AG10803 (cell line): ENCODE measurements around the gene C1orf87.
A peak's percentile ranks its signal among the peaks of the same experiment; 100 is the strongest.

Experiments
- DNase-seq: peaks from one replicate; pipeline ENCODE4 v3.0.0; 2010; ENCODE audit warnings: low read depth
- H3K4me3 ChIP-seq: 2 replicates; pipeline ENCODE4 v1.5.1; 2011; ENCODE audit warnings: mild to moderate bottlenecking, low read length, control low read depth
- TF ChIP-seq, protein P1 (sequence below): conservative IDR thresholded peaks from 2 replicates; pipeline ENCODE4 v1.5.1; 2011; ENCODE audit warnings: mild to moderate bottlenecking, low read length, control low read depth, inconsistent platforms

C1orf87 gene

DNA sequence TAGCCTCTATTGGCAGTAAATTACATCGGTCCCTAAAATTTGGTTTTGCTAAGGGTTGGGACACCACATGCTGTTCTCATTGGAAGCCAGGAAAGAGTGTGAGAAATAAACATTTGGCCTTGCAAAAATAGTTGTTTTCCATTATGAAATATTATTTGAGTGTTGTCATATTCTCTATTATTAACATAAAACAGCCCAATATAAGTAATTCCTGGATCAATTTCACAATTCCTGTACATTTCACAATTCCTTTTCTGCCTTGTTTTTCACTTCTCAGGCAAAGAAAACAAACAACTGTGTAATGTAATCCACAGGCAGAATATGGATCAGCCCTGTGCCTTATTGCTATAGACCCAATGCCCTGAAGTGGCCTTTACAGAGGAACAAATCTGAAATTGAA is 40.5 kb downstream of the C1orf87 start:
- no peak overlapping the region for H3K4me3 ChIP-seq
- peak; percentile 6 for DNase-seq
- TF ChIP-seq, protein P1, sequence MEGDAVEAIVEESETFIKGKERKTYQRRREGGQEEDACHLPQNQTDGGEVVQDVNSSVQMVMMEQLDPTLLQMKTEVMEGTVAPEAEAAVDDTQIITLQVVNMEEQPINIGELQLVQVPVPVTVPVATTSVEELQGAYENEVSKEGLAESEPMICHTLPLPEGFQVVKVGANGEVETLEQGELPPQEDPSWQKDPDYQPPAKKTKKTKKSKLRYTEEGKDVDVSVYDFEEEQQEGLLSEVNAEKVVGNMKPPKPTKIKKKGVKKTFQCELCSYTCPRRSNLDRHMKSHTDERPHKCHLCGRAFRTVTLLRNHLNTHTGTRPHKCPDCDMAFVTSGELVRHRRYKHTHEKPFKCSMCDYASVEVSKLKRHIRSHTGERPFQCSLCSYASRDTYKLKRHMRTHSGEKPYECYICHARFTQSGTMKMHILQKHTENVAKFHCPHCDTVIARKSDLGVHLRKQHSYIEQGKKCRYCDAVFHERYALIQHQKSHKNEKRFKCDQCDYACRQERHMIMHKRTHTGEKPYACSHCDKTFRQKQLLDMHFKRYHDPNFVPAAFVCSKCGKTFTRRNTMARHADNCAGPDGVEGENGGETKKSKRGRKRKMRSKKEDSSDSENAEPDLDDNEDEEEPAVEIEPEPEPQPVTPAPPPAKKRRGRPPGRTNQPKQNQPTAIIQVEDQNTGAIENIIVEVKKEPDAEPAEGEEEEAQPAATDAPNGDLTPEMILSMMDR, result no peak

DNA sequence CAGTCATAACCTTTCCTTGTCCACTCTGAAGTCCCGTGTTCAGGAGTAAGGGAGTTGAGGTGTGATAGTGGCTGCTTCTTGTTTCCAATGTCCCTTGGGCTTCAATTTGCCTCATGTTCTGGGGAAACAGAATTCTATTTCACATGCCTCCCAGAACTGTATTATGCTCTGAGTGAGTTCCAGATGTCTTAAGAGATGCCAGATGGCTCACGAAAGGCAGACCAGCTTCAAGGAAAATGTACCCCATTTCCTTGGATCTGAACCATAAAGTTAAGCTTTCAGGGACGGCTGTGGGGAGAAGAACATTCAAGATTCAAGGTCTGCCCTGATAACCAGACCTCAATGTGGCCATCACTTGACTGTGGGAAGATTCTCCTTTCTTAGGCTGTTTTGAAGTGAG is 42.4 kb downstream of the C1orf87 start:
- H3K4me3 ChIP-seq, result no peak overlapping the region
- TF ChIP-seq, protein P1, result no peak
- DNase-seq, result peak; percentile 11

DNA sequence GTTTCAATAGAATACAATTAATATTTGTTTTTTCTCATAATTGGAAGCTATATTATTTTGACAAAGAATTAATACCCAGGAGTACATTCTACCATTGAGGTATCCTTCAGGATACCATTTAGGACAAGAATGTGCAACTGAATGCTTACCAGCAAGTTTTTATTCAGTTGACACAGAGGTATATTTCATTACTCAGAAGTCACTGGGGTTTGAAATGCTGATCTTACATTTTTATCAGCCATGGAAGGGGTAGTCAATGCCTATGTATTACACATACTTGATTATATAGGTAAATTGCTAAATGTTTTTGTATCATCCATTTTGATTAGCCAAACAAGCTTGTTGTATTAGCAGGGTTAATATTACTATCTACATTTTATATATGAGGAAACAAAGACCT is 48.0 kb downstream of the C1orf87 start:
- DNase-seq, result no peak
- TF ChIP-seq, protein P1, result no peak

DNA sequence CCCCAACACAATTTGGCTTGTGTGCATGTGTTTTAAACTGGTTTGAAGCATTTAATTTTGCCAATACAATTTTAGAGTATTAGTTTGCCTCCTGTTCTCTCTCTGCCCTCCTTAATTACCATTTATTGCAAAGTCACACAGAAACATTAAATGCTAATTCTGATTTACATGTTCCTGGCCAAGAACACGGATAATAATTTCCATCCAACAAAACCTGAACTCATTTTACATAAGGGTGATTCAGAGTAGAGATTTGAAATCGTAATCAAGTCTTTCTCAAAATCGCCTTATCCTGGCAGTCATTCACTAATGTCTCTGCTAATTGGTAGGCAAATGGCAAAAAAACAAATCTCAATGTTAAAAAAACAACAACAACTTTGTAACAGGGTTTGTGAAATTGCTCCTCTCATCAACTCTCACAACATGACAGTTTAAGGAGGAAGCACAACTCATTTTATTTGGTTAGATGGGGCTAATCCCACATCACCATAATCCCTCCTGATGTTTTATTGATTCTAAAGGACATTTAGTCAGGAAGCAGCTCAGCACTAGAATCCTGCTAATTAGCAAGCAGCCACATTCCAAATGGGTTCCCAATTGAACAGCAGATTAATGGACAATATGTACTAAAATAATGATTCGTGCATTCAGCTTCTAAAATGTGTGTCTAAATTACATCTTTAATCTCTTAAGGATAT is 55.9 kb downstream of the C1orf87 start:
- no peak for DNase-seq
- H3K4me3 ChIP-seq, result no peak overlapping the region
- TF ChIP-seq, protein P1, result no peak

More for the DNA sequence above, 48.0 kb downstream of the C1orf87 start:
- no peak overlapping the region for H3K4me3 ChIP-seq

DNA sequence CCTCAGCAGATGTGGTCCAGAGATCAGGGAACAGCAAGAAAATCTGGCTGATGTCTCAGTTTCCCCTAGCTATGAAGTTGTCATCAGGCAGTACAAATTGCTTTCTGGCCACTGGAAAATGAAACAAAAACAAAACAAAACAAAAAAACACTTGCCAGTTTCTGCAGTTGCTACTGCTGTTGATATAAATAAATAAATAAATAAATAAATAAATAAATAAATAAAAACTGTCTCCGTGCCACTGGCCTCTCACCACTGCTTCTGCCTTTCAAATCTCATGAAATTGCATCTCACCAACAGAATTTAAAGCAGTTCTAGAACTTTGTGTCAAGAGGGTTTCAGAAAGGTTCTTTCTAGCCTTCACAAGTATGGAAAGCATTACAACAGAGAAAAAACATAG is 62.9 kb downstream of the C1orf87 start:
- H3K4me3 ChIP-seq, result no peak overlapping the region
- TF ChIP-seq, protein P1, result no peak
- no peak for DNase-seq

DNA sequence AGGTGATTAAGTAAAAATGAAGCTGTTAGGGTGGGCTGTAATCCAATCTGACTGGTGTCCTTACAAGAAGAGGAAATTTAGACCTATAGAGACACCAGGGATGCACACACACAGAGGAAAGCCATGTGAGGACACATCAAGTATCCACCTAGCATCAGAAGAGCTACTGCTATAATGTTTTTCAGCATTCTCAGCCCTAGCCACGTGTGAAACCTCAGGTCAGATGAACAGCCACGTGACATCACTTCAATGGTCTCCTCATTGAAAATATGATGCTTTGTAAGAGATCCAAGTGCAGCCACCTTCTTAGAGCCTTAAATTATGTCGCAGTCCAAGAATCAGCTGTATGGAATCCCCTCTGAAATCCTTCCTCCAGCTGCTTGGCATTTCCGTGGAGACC is 65.1 kb downstream of the C1orf87 start:
- H3K4me3 ChIP-seq, result no peak overlapping the region
- TF ChIP-seq, protein P1, result no peak
- no peak for DNase-seq

DNA sequence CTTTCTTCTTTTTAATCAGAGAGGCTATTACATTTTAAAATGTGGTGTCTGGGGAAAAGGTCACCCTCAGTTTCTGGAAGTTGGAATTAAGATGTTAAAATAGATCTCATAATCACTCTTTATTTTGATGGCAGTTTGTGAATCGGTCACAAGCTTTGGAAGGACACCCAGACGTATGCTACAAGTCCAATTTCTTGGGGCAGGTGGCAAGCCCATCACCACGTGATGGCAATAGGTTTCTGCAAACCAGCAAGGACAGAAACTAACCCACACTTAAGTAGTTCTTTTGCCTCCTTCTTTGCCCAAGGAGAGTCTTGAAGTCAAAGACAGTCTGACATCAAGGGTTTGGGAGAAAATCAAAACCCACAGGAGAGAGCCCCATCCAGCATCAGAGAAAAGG is 72.9 kb downstream of the C1orf87 start:
- DNase-seq, result no peak
- H3K4me3 ChIP-seq, result no peak overlapping the region
- TF ChIP-seq, protein P1, result no peak
